ENCODE measurements around the gene SCAPER. TPM values are rescaled to one million over a fixed set of nuclear protein-coding genes. Genes with fewer than 3 reads are reported as not detected.

SCAPER gene
- total RNA-seq, 1 experiment from 2014 or later, result 15.3 TPM

GRCh38 chr15:76756381-76756780 lies 148.8 kb downstream of the SCAPER start:
- ChIA-PET POLR2A (no interaction called here), CTCF (interaction anchor here (0.6 kb wide), 1 partner anchor 1474 kb away, joined by 3 read pairs; no protein-coding TSS in a partner anchor)
- in situ Hi-C loops (cut with HindIII; ENCODE audit: low pct_unique_long_range_greater_than_20kb, low sequenced_read_pairs), result no loop called here
- intact Hi-C loops (cut with micrococcal nuclease; ENCODE audit: unreplicated experiment), result no loop called here
- H3K4me3 ChIP-seq (ENCODE audit: low read depth in 2 of 2, low read length in 2 of 2), result no peak overlapping the region
- ATAC-seq (no peak), DNase-seq (ENCODE audit: low read depth, low spot score) (no peak)
- no TSS peak for BruUV-seq (replicated peaks)
- no peaks in the 10 kb centered on the region for H3K27me3 ChIP-seq (ENCODE audit: control insufficient read depth, insufficient read depth, low read length)
- H3K9me3 ChIP-seq (ENCODE audit: control insufficient read depth, insufficient read depth, low read depth, low read length), result no peaks in the 10 kb centered on the region
- no peaks in the 10 kb centered on the region for H3K36me3 ChIP-seq (ENCODE audit: control insufficient read depth, insufficient read depth, low read length)
- no peak overlapping the region for H3K27ac ChIP-seq (ENCODE audit: low read length)
- TF ChIP-seq TCF7L2 (IDR thresholded peaks at IDR 0.05; ENCODE audit: low read depth, low read length), result no peak
- TF ChIP-seq, protein P1, sequence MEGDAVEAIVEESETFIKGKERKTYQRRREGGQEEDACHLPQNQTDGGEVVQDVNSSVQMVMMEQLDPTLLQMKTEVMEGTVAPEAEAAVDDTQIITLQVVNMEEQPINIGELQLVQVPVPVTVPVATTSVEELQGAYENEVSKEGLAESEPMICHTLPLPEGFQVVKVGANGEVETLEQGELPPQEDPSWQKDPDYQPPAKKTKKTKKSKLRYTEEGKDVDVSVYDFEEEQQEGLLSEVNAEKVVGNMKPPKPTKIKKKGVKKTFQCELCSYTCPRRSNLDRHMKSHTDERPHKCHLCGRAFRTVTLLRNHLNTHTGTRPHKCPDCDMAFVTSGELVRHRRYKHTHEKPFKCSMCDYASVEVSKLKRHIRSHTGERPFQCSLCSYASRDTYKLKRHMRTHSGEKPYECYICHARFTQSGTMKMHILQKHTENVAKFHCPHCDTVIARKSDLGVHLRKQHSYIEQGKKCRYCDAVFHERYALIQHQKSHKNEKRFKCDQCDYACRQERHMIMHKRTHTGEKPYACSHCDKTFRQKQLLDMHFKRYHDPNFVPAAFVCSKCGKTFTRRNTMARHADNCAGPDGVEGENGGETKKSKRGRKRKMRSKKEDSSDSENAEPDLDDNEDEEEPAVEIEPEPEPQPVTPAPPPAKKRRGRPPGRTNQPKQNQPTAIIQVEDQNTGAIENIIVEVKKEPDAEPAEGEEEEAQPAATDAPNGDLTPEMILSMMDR (IDR thresholded peaks at IDR 0.05), result no peak
- TF ChIP-seq SIN3A (IDR thresholded peaks at IDR 0.05; ENCODE audit: borderline replicate concordance, insufficient read depth, low read depth, low read length), result no peak
- TF ChIP-seq REST (IDR thresholded peaks at IDR 0.05; ENCODE audit: insufficient read depth in 1 of 2, low read depth in 2 of 2, low read length in 1 of 2), result no peak
- TF ChIP-seq POLR2AphosphoS5 (IDR thresholded peaks at IDR 0.05; ENCODE audit: low read depth, low read length), result no peak
- H3K4me1 ChIP-seq (ENCODE audit: control insufficient read depth, insufficient read depth, low read length), result no peaks in the 10 kb centered on the region

GRCh38 chr15:76753771-76754170 lies 151.4 kb downstream of the SCAPER start:
- in situ Hi-C loops (cut with HindIII; ENCODE audit: low pct_unique_long_range_greater_than_20kb, low sequenced_read_pairs), result no loop called here
- CTCF ChIA-PET, result no interaction called here
- no TSS peak for BruUV-seq (replicated peaks)

More at GRCh38 chr15:76753771-76754170, 151.4 kb downstream of the SCAPER start:
- ATAC-seq (no peak), DNase-seq (ENCODE audit: low read depth, low spot score) (no peak)
- Histone ChIP-seq H3K4me3 (ENCODE audit: low read depth in 2 of 2, low read length in 2 of 2) (no peak overlapping the region), H3K27ac (ENCODE audit: low read length) (no peak overlapping the region), H3K4me1 (ENCODE audit: control insufficient read depth, insufficient read depth, low read length) (no peaks in the 10 kb centered on the region), H3K36me3 (ENCODE audit: control insufficient read depth, insufficient read depth, low read length) (no peaks in the 10 kb centered on the region), H3K27me3 (ENCODE audit: control insufficient read depth, insufficient read depth, low read length) (no peaks in the 10 kb centered on the region), H3K9me3 (ENCODE audit: control insufficient read depth, insufficient read depth, low read depth, low read length) (no peaks in the 10 kb centered on the region)
- POLR2A ChIA-PET, result no interaction called here
- TF ChIP-seq, protein P1 (IDR thresholded peaks at IDR 0.05), result no peak
- TF ChIP-seq REST (IDR thresholded peaks at IDR 0.05; ENCODE audit: insufficient read depth in 1 of 2, low read depth in 2 of 2, low read length in 1 of 2), result no peak
- no peak for TF ChIP-seq SIN3A (IDR thresholded peaks at IDR 0.05; ENCODE audit: borderline replicate concordance, insufficient read depth, low read depth, low read length)
- TF ChIP-seq TCF7L2 (IDR thresholded peaks at IDR 0.05; ENCODE audit: low read depth, low read length), result no peak
- intact Hi-C loops (cut with micrococcal nuclease; ENCODE audit: unreplicated experiment), result no loop called here
